Lung (tissue), 12 donors: Measurements from ENCODE around the gene NUP98. TPM values are rescaled to one million over a fixed set of nuclear protein-coding genes. Genes with fewer than 3 reads are reported as not detected.

Source experiments
- ATAC-seq: fragments of 200-7000 bp; cut with Tn5 transposase; one replicate; pipeline ENCODE4 v1.9.1; 2020; ENCODE audit warnings: moderate number of reproducible peaks; ENCODE audit not compliant: insufficient read depth, low FRiP score
- DNase-seq, 3 donors: peaks; one replicate each; pipeline ENCODE4 v3.0.0-alpha.2; 2013 to 2017
- H3K27ac ChIP-seq, 2 donors: one replicate each; pipeline ENCODE4 v1.5.1; 2013; ENCODE audit warnings: mild to moderate bottlenecking in 2 of 2, moderate library complexity in 2 of 2, control low read depth in 1 of 2, inconsistent platforms in 1 of 2, low read depth in 1 of 2, low read length in 1 of 2
- H3K27me3 ChIP-seq, 3 donors: one replicate each; pipeline ENCODE4 v1.5.1; 2013; ENCODE audit warnings: low read length in 2 of 3; ENCODE audit not compliant: control insufficient read depth in 3 of 3, insufficient read depth in 3 of 3
- H3K36me3 ChIP-seq, 4 donors: one replicate each; pipeline ENCODE4 v1.5.1; 2013; ENCODE audit warnings: low read length in 4 of 4, mild to moderate bottlenecking in 1 of 4, moderate library complexity in 1 of 4; ENCODE audit not compliant: control insufficient read depth in 4 of 4, insufficient read depth in 4 of 4
- H3K4me1 ChIP-seq, 5 donors: one replicate each; pipeline ENCODE4 v1.5.1; 2013; ENCODE audit warnings: low read length in 5 of 5, mild to moderate bottlenecking in 2 of 5, moderate library complexity in 1 of 5; ENCODE audit not compliant: control insufficient read depth in 5 of 5, insufficient read depth in 5 of 5
- H3K4me3 ChIP-seq: one replicate; pipeline ENCODE4 v1.5.1; 2013; ENCODE audit warnings: mild to moderate bottlenecking, control low read depth, moderate library complexity
- H3K9ac ChIP-seq, 2 donors: one replicate each; pipeline ENCODE4 v1.5.1; 2013; ENCODE audit warnings: low read length in 2 of 2, control low read depth in 1 of 2; ENCODE audit not compliant: insufficient read depth in 1 of 2
- H3K9me3 ChIP-seq, 4 donors: one replicate each; pipeline ENCODE4 v1.5.1; 2013; ENCODE audit warnings: low read length in 3 of 4, mild to moderate bottlenecking in 1 of 4, moderate library complexity in 1 of 4; ENCODE audit not compliant: control insufficient read depth in 4 of 4, insufficient read depth in 3 of 4
- WGBS, 2 donors: extraction: QIAGEN DNeasy Blood & Tissue Kit; methylation state at CpG; one replicate each; pipeline ENCODE4 v1.1.7; 2013; 5-methylcytosine and 5-hydroxymethylcytosine counted together
- polyA plus RNA-seq, 2 donors: library from polyadenylated mRNA; stranded (reverse); fragments of 200-250 nt; gene quantifications; one replicate each; pipeline ENCODE4 v1.2.1, GENCODE V29; 2013
- total RNA-seq, 2 donors: library from RNA; depleted of rRNA in 1 of 2; stranded (reverse); fragments of >200 nt in 1 of 2; gene quantifications; one replicate each; pipeline ENCODE4 v1.2.1, GENCODE V29; 2014 to 2021
- TF ChIP-seq, protein P1 (sequence below): IDR thresholded peaks from 2 replicates; pipeline ENCODE4 v1.5.1; 2012; ENCODE audit warnings: mild to moderate bottlenecking; ENCODE audit errors: control extremely low read depth, extremely low read depth
- donor health status: control.
- donor health status: control.
- donor health status: Bipolar disorder and iron deficiency.
- donor health status: healthy.
- donor health status: DM: yes; HTN: yes; CAD: no.

Gene NUP98
- total and polyA plus RNA-seq, 4 donors = 16.6 to 109 (median 59.7) TPM

DNA sequence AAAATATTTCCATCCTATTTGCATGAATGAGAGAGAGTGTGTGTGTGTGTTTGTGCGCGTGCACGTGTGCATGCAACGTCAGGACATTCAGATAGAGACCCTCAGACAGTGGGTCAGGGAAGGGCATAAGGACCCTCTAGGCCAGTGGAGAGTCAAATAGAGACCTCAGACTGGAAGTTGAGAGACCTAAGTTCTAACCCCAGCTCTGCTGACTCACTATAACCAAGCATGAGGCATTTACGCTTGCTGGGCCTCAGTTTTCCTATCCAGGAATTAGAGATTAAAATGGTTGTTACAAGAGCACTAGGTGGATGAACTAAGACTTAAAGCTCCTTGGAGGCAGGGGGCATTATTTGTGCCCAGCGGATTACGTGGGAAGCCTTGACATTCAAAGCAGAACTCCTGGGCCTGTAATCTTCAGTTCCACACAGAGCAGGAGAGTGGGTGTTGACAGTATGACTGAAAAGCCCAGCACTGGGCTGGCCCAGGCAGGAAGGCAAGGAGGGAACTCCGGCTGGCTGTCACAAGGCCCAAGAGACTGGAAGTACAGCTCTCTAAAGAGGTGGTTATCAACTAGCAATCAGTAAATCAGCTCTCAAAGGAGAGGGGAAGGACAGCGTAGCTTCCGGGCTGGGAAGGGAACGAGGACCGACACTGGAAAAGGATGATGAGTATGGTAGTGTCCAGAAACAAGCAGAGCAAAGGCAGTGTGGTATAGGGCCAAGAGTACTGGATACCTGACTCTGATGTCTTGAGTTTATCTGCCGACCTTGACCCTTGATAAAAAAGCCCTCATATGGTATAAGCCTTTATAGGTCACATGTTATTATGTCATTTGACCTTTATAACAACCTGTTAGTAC lies 34.3 kb upstream of the NUP98 start:
- H3K4me3 ChIP-seq = no peak overlapping the region
- ATAC-seq = no peak
- no peak for DNase-seq
- WGBS, 2 donors = 51 to 55% methylated on average over 12 to 13 of the region's 13 CpGs
- peaks cover 10 to 33% (median 14%) of the 10 kb centered on the region in 5 donors for H3K4me1 ChIP-seq
- H3K27me3 ChIP-seq = no peaks in the 10 kb centered on the region
- peaks cover 0 to 24% (median 3%) of the 10 kb centered on the region in 4 donors for H3K36me3 ChIP-seq
- H3K27ac ChIP-seq = peak overlapping the region in 1 of 2 donors; percentile 62
- TF ChIP-seq, protein P1, sequence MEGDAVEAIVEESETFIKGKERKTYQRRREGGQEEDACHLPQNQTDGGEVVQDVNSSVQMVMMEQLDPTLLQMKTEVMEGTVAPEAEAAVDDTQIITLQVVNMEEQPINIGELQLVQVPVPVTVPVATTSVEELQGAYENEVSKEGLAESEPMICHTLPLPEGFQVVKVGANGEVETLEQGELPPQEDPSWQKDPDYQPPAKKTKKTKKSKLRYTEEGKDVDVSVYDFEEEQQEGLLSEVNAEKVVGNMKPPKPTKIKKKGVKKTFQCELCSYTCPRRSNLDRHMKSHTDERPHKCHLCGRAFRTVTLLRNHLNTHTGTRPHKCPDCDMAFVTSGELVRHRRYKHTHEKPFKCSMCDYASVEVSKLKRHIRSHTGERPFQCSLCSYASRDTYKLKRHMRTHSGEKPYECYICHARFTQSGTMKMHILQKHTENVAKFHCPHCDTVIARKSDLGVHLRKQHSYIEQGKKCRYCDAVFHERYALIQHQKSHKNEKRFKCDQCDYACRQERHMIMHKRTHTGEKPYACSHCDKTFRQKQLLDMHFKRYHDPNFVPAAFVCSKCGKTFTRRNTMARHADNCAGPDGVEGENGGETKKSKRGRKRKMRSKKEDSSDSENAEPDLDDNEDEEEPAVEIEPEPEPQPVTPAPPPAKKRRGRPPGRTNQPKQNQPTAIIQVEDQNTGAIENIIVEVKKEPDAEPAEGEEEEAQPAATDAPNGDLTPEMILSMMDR = no peak
- no peaks in the 10 kb centered on the region for H3K9me3 ChIP-seq
- no peak overlapping the region for H3K9ac ChIP-seq

DNA sequence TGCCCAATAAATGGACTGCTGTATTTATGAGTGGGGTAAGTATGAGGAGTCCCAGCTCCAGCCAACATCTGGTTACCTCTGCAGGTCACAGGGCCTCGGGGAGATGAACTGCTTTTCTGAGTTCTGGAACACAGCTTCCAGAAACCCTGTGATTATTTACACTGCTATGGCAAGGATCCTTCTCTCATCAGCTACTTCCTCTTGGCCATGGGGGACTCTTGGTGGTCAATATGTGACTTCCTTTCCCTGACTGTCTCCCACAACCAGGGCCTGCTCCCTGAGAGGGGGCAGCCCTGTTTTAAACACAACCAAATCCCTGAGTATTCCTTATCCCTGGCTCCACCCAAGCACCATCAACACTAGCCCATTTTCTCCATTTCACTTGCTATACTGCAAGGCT lies 33.4 kb upstream of the NUP98 start:
- H3K36me3 ChIP-seq = peaks cover 0 to 32% (median 4%) of the 10 kb centered on the region in 4 donors
- no peak for ATAC-seq

DNA sequence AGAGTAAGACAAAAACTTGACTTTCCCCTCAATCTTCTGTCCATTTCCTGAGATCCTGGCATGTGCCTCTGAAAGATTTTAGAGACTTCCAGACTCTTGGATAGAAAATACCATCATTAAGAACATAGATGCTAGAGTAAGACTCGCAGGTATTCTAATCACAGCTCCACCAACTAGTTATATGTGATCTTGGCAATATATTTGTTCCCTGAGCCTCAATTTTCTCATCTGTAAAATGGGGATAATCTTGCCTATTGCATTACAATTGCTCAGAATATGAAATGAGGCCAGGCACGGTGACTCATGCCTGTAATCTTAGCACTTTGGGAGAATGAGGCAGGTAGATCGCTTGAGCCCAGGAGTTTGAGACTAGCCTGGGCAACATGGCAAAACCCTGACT lies 32.7 kb upstream of the NUP98 start:
- H3K4me1 ChIP-seq = peaks cover 0 to 25% (median 4%) of the 10 kb centered on the region in 5 donors
- ATAC-seq (no peak), DNase-seq (no peak)
- H3K27me3 ChIP-seq = no peaks in the 10 kb centered on the region
- H3K9me3 ChIP-seq = no peaks in the 10 kb centered on the region
- 96 to 97% methylated on average over 3 of the region's 3 CpGs for WGBS, 2 donors
- no peak overlapping the region for H3K4me3 ChIP-seq
- TF ChIP-seq, protein P1 = no peak
- H3K36me3 ChIP-seq = peaks cover 1 to 34% (median 4%) of the 10 kb centered on the region in 4 donors
- no peak overlapping the region for H3K9ac ChIP-seq
- H3K27ac ChIP-seq = no peak overlapping the region

More for the DNA sequence above, 33.4 kb upstream of the NUP98 start:
- peak overlapping the region in 1 of 2 donors; percentile 62 for H3K27ac ChIP-seq
- peaks cover 6 to 31% (median 11%) of the 10 kb centered on the region in 5 donors for H3K4me1 ChIP-seq
- TF ChIP-seq, protein P1 = no peak
- WGBS, 2 donors = 35 to 53% methylated on average over 1 of the region's 1 CpG
- no peaks in the 10 kb centered on the region for H3K9me3 ChIP-seq
- DNase-seq = no peak
- no peak overlapping the region for H3K4me3 ChIP-seq
- no peaks in the 10 kb centered on the region for H3K27me3 ChIP-seq
- H3K9ac ChIP-seq = no peak overlapping the region
